NCI-H460 (cell line): ENCODE measurements around the gene PDE1C. TPM values are rescaled to one million over a fixed set of nuclear protein-coding genes. Genes with fewer than 3 reads are reported as not detected.
A peak's percentile ranks its signal among the peaks of the same experiment; 100 is the strongest.
"Not testable (repeated sequence)": the region's sequence is repeated elsewhere in the genome, so short reads cannot be mapped to it uniquely, and the experiment has no call there.

ENCODE experiments used
- DNase-seq: peaks from one replicate; pipeline ENCODE4 v3.0.0-alpha.2; 2016; ENCODE audit warnings: low read depth; ENCODE audit errors: extremely low read depth
- total RNA-seq: library from RNA; depleted of rRNA; stranded (reverse); fragments of >200 nt; shearing (Covaris generic); gene quantifications from 2 replicates; pipeline ENCODE4 v1.2.3, GENCODE V29; 2014

Gene PDE1C
- total RNA-seq, 1 experiment from 2014 or later, result 48.7 TPM

GRCh38 chr7:31858055-31858454 is 212.2 kb downstream of the PDE1C start:
- no peak for DNase-seq

- DNase-seq, result no peak
Observed at GRCh38 chr7:31857172-31857571, 213.0 kb downstream of the PDE1C start.

- DNase-seq, result no peak
Observed at GRCh38 chr7:31856337-31856736, 213.9 kb downstream of the PDE1C start.

- DNase-seq, result no peak
Observed at GRCh38 chr7:31855530-31855929, 214.7 kb downstream of the PDE1C start.

- no peak for DNase-seq
Observed at GRCh38 chr7:31853380-31853779, 216.8 kb downstream of the PDE1C start.

- DNase-seq, result no peak
Observed at GRCh38 chr7:31852462-31852861, 217.7 kb downstream of the PDE1C start.

GRCh38 chr7:31851119-31851518 is 219.1 kb downstream of the PDE1C start:
- no peak for DNase-seq

GRCh38 chr7:31850601-31851000 is 219.6 kb downstream of the PDE1C start:
- DNase-seq, result peak; percentile 30

GRCh38 chr7:31850066-31850465 is 220.1 kb downstream of the PDE1C start:
- peak; percentile 87 for DNase-seq

GRCh38 chr7:31835471-31835870 is 234.7 kb downstream of the PDE1C start:
- no peak for DNase-seq

GRCh38 chr7:31833625-31834024 is 236.6 kb downstream of the PDE1C start:
- not testable (repeated sequence) for DNase-seq

GRCh38 chr7:31828520-31828919 is 241.7 kb downstream of the PDE1C start:
- no peak for DNase-seq

- no peak for DNase-seq
Observed at GRCh38 chr7:31825576-31825975, 244.6 kb downstream of the PDE1C start.

- no peak for DNase-seq
Observed at GRCh38 chr7:31819031-31819430, 251.2 kb downstream of the PDE1C start.

GRCh38 chr7:31816810-31817209 is 253.4 kb downstream of the PDE1C start:
- no peak for DNase-seq

GRCh38 chr7:31815796-31816195 is 254.4 kb downstream of the PDE1C start:
- no peak for DNase-seq

GRCh38 chr7:31814187-31814586 is 256.0 kb downstream of the PDE1C start:
- peak; percentile 20 for DNase-seq

GRCh38 chr7:31811650-31812461 is 258.4 kb downstream of the PDE1C start:
- no peak for DNase-seq

GRCh38 chr7:31805209-31805818 is 264.9 kb downstream of the PDE1C start:
- DNase-seq, result no peak

- no peak for DNase-seq
Observed at GRCh38 chr7:31796375-31796774, 273.8 kb downstream of the PDE1C start.

GRCh38 chr7:31794851-31795344 is 275.3 kb downstream of the PDE1C start:
- DNase-seq, result no peak

- DNase-seq, result peak; percentile 74
Observed at GRCh38 chr7:31791881-31792280, 278.3 kb downstream of the PDE1C start.
